ENCODE measurements around the gene LHFPL6.

Gene LHFPL6

DNA sequence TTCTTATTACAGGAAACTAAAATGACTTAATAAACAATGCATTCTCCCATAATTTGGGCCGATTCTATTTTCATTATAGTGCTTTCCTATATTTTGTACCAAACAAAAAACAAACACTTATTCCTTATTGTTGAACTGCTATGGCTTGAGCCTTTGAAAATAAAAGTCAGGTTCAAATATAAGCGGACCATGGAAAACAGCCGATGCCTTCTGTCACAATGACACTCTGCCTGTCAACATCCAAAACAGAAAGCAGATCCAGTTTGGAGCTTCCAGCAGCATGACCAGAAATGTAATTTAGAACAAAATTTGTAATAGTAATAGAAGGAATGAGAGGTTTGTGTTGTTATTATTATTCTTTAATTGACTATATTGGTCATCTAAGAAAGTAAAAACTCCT lies 194.5 kb downstream of the LHFPL6 start:
- H3K36me3 ChIP-seq (ENCODE audit: insufficient read depth, low read length), result no peaks in the 10 kb centered on the region
- no peak for ATAC-seq (ENCODE audit: insufficient read depth, low read depth)
- H3K27ac ChIP-seq (ENCODE audit: low read length), result no peak overlapping the region
- TF ChIP-seq EZH2 (IDR thresholded peaks at IDR 0.05; ENCODE audit: borderline replicate concordance, low read depth, low read length, severe bottlenecking), result no peak
- TF ChIP-seq, protein P1, sequence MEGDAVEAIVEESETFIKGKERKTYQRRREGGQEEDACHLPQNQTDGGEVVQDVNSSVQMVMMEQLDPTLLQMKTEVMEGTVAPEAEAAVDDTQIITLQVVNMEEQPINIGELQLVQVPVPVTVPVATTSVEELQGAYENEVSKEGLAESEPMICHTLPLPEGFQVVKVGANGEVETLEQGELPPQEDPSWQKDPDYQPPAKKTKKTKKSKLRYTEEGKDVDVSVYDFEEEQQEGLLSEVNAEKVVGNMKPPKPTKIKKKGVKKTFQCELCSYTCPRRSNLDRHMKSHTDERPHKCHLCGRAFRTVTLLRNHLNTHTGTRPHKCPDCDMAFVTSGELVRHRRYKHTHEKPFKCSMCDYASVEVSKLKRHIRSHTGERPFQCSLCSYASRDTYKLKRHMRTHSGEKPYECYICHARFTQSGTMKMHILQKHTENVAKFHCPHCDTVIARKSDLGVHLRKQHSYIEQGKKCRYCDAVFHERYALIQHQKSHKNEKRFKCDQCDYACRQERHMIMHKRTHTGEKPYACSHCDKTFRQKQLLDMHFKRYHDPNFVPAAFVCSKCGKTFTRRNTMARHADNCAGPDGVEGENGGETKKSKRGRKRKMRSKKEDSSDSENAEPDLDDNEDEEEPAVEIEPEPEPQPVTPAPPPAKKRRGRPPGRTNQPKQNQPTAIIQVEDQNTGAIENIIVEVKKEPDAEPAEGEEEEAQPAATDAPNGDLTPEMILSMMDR (IDR thresholded peaks at IDR 0.05; ENCODE audit: borderline replicate concordance, extremely low read depth, low read length, poor library complexity, severe bottlenecking), result no peak
- H3K4me1 ChIP-seq (ENCODE audit: insufficient read depth, low read length), result no peaks in the 10 kb centered on the region
- no peaks in the 10 kb centered on the region for H3K9me3 ChIP-seq (ENCODE audit: insufficient read depth, low read length, severe bottlenecking)
- H3K79me2 ChIP-seq (ENCODE audit: insufficient read depth, low read length), result no peaks in the 10 kb centered on the region
- H3K4me2 ChIP-seq (ENCODE audit: insufficient read depth, low read length), result no peak overlapping the region
- no peak overlapping the region for H3K4me3 ChIP-seq (ENCODE audit: low read depth in 1 of 2, low read length in 2 of 2)
- no peak for DNase-seq
- no peak overlapping the region for H2AFZ ChIP-seq (ENCODE audit: low read depth, low read length)
- H3K9ac ChIP-seq (ENCODE audit: low read depth, low read length), result no peak overlapping the region
- no peaks in the 10 kb centered on the region for H3K27me3 ChIP-seq (ENCODE audit: insufficient read depth, low read length, poor library complexity)
- H4K20me1 ChIP-seq (ENCODE audit: insufficient read depth, low read length), result no peaks in the 10 kb centered on the region

DNA sequence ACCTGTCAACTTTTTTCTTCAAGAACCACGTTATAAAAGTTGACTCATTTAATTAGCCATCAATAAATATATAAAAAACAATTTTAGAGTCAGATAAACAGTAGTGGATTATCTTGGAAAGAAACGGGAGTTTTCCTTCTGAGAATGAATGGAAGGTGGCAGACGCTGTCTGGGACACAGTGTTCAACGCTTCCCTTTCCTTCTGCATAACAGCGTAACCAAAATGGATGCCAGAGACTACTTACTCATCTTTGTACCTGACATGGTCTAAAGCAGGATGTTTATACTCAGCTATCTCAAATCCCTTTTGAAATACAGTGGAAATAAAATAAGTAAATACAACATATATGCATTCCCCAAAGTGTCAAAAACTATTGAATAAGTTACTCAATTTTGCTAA lies 195.2 kb downstream of the LHFPL6 start:
- no peaks in the 10 kb centered on the region for H3K9me3 ChIP-seq (ENCODE audit: insufficient read depth, low read length, severe bottlenecking)
- H3K9ac ChIP-seq (ENCODE audit: low read depth, low read length), result no peak overlapping the region
- H3K4me2 ChIP-seq (ENCODE audit: insufficient read depth, low read length), result no peak overlapping the region
- H3K36me3 ChIP-seq (ENCODE audit: insufficient read depth, low read length), result no peaks in the 10 kb centered on the region
- H3K4me1 ChIP-seq (ENCODE audit: insufficient read depth, low read length), result no peaks in the 10 kb centered on the region
- H3K4me3 ChIP-seq (ENCODE audit: low read depth in 1 of 2, low read length in 2 of 2), result no peak overlapping the region
- no peaks in the 10 kb centered on the region for H4K20me1 ChIP-seq (ENCODE audit: insufficient read depth, low read length)
- H2AFZ ChIP-seq (ENCODE audit: low read depth, low read length), result no peak overlapping the region
- TF ChIP-seq, protein P1 (IDR thresholded peaks at IDR 0.05; ENCODE audit: borderline replicate concordance, extremely low read depth, low read length, poor library complexity, severe bottlenecking), result no peak
- no peak for TF ChIP-seq EZH2 (IDR thresholded peaks at IDR 0.05; ENCODE audit: borderline replicate concordance, low read depth, low read length, severe bottlenecking)
- ATAC-seq (ENCODE audit: insufficient read depth, low read depth), result no peak
- no peaks in the 10 kb centered on the region for H3K27me3 ChIP-seq (ENCODE audit: insufficient read depth, low read length, poor library complexity)
- H3K27ac ChIP-seq (ENCODE audit: low read length), result no peak overlapping the region
- DNase-seq, result no peak
- no peaks in the 10 kb centered on the region for H3K79me2 ChIP-seq (ENCODE audit: insufficient read depth, low read length)

DNA sequence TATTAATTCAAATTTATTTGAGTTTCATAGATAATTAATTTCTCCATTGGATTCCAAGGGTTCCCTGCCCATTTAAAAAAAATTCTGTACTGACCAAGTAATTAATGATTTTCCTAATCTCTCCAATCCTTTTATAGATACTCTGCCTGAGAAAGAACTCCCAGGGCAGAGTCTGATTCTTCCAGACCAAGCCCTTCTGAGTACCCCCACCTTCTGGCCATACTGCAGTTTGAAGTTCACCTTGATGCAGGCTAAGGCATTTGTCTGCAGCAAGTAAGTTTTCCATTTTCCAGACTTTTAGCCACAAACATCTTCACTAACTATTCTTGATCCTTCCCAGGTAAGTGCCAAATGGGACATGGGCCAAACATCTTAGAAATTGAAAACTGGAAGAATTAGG lies 195.9 kb downstream of the LHFPL6 start:
- H3K27ac ChIP-seq (ENCODE audit: low read length), result no peak overlapping the region
- no peaks in the 10 kb centered on the region for H3K4me1 ChIP-seq (ENCODE audit: insufficient read depth, low read length)
- no peaks in the 10 kb centered on the region for H3K27me3 ChIP-seq (ENCODE audit: insufficient read depth, low read length, poor library complexity)
- H4K20me1 ChIP-seq (ENCODE audit: insufficient read depth, low read length), result no peaks in the 10 kb centered on the region
- H3K4me3 ChIP-seq (ENCODE audit: low read depth in 1 of 2, low read length in 2 of 2), result no peak overlapping the region
- no peak overlapping the region for H2AFZ ChIP-seq (ENCODE audit: low read depth, low read length)
- no peaks in the 10 kb centered on the region for H3K36me3 ChIP-seq (ENCODE audit: insufficient read depth, low read length)
- no peaks in the 10 kb centered on the region for H3K9me3 ChIP-seq (ENCODE audit: insufficient read depth, low read length, severe bottlenecking)
- no peak for DNase-seq
- no peak for TF ChIP-seq EZH2 (IDR thresholded peaks at IDR 0.05; ENCODE audit: borderline replicate concordance, low read depth, low read length, severe bottlenecking)
- no peaks in the 10 kb centered on the region for H3K79me2 ChIP-seq (ENCODE audit: insufficient read depth, low read length)
- H3K4me2 ChIP-seq (ENCODE audit: insufficient read depth, low read length), result no peak overlapping the region
- no peak for ATAC-seq (ENCODE audit: insufficient read depth, low read depth)
- no peak overlapping the region for H3K9ac ChIP-seq (ENCODE audit: low read depth, low read length)

DNA sequence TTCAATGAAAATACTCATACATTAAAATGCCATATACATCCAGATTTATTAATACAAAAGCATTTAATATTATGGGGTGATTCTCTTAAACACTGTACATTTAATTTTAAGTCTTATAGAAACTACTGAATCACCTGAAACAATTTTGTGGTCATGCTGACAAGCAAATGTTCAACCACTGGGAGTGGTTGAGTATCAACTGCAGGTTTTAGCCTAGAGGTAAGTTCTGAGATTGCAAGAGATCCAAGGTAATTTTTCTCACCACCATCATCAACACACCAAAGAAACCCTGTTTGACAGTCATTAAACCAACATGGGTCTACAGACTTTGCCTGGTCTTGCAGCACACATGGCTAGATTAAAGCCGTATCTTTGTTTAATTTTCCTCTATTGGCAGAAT lies 196.3 kb downstream of the LHFPL6 start:
- H3K4me3 ChIP-seq (ENCODE audit: low read depth in 1 of 2, low read length in 2 of 2), result no peak overlapping the region
- H3K27me3 ChIP-seq (ENCODE audit: insufficient read depth, low read length, poor library complexity), result no peaks in the 10 kb centered on the region
- ATAC-seq (ENCODE audit: insufficient read depth, low read depth) (no peak), DNase-seq (no peak)
- H3K9ac ChIP-seq (ENCODE audit: low read depth, low read length), result no peak overlapping the region
- H2AFZ ChIP-seq (ENCODE audit: low read depth, low read length), result no peak overlapping the region
- H3K4me2 ChIP-seq (ENCODE audit: insufficient read depth, low read length), result no peak overlapping the region
- H3K36me3 ChIP-seq (ENCODE audit: insufficient read depth, low read length), result no peaks in the 10 kb centered on the region
- H3K4me1 ChIP-seq (ENCODE audit: insufficient read depth, low read length), result no peaks in the 10 kb centered on the region
- H3K27ac ChIP-seq (ENCODE audit: low read length), result no peak overlapping the region
- H3K9me3 ChIP-seq (ENCODE audit: insufficient read depth, low read length, severe bottlenecking), result no peaks in the 10 kb centered on the region
- no peaks in the 10 kb centered on the region for H3K79me2 ChIP-seq (ENCODE audit: insufficient read depth, low read length)
- TF ChIP-seq EZH2 (IDR thresholded peaks at IDR 0.05; ENCODE audit: borderline replicate concordance, low read depth, low read length, severe bottlenecking), result no peak
- TF ChIP-seq, protein P1 (IDR thresholded peaks at IDR 0.05; ENCODE audit: borderline replicate concordance, extremely low read depth, low read length, poor library complexity, severe bottlenecking), result no peak
- no peaks in the 10 kb centered on the region for H4K20me1 ChIP-seq (ENCODE audit: insufficient read depth, low read length)
